GM12892 (cell line): Measurements from ENCODE around the gene GUCA2B.

Experiments used
- POLR2A ChIP-seq: IDR thresholded peaks from 2 replicates; pipeline ENCODE4 v1.6.1; 2011; ENCODE audit warnings: low read depth, low read length, control low read depth
- POLR2AphosphoS5 ChIP-seq: IDR thresholded peaks from 2 replicates; pipeline ENCODE4 v1.6.1; 2011; ENCODE audit warnings: low read depth, low read length, control low read depth

DNA sequence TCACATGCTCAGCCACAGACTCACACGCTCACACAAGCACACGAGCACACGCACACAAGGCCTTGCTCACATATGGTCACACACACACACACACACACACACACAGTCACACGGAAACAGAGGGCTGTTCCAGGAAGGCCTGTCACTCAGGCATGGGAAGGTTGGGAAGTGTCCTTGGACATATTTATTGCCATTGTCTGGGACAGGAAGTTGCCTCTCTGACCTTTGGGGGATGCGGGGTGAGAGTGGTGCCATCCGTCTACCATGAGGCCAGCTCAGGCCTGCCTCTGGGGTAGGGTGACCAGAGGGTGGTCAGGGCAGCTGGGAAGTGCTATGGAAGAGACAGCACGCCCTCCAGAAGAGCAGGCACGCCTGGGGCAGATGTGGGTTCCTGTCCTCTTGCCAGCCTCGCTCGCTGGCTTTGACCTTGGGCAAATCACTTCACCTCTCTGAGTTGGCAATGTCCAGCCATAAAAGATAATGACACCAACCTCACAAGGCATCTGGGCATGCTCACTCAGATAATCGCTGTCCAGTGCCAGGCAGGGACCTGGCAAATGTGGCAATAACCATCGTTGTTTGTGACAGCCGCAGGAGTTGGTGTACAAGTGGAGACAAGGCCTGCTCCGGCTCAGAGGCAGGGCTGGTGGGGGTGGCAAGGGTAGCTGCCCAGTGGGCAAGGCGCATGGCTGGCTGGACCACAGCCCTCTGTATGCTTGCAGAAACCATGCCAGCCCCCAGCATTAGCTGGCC is 19.3 kb downstream of the GUCA2B start:
- no peak for TF ChIP-seq POLR2AphosphoS5
- no peak for TF ChIP-seq POLR2A
